IPS-15b (cell line): ENCODE results near the gene AHR.

Source experiments
- H3K27me3 ChIP-seq: one replicate; pipeline ENCODE4 v1.6.1; 2013; ENCODE audit warnings: low read length; ENCODE audit not compliant: control insufficient read depth, insufficient read depth
- H3K36me3 ChIP-seq: one replicate; pipeline ENCODE4 v1.6.1; 2013; ENCODE audit warnings: low read length; ENCODE audit not compliant: control insufficient read depth, insufficient read depth
- H3K4me1 ChIP-seq: one replicate; pipeline ENCODE4 v1.6.1; 2013; ENCODE audit warnings: mild to moderate bottlenecking, low read length; ENCODE audit not compliant: control insufficient read depth, insufficient read depth
- H3K4me3 ChIP-seq: one replicate; pipeline ENCODE4 v1.5.1; 2013; ENCODE audit warnings: low read depth, low read length
- H3K9ac ChIP-seq: one replicate; pipeline ENCODE4 v1.6.1; 2013; ENCODE audit warnings: low read depth, mild to moderate bottlenecking, low read length
- H3K9me3 ChIP-seq: one replicate; pipeline ENCODE4 v1.6.1; 2013; ENCODE audit warnings: mild to moderate bottlenecking, low read length; ENCODE audit not compliant: control insufficient read depth, insufficient read depth

AHR gene

GRCh38 chr7:17293481-17293880 lies 5.0 kb upstream of the AHR start:
- H3K4me3 ChIP-seq, result no peak overlapping the region
- H3K36me3 ChIP-seq, result no peaks in the 10 kb centered on the region
- no peaks in the 10 kb centered on the region for H3K4me1 ChIP-seq
- H3K9me3 ChIP-seq, result no peaks in the 10 kb centered on the region
- H3K9ac ChIP-seq, result no peak overlapping the region
- peaks cover 3% of the 10 kb centered on the region for H3K27me3 ChIP-seq

- Histone ChIP-seq H3K27me3 (peaks cover 11% of the 10 kb centered on the region), H3K9me3 (no peaks in the 10 kb centered on the region), H3K9ac (no peak overlapping the region), H3K36me3 (no peaks in the 10 kb centered on the region), H3K4me3 (no peak overlapping the region), H3K4me1 (peaks cover 4% of the 10 kb centered on the region)
These were observed 1.2 kb upstream of the AHR start for GRCh38 chr7:17297243-17297642.

- Histone ChIP-seq H3K36me3 (no peaks in the 10 kb centered on the region), H3K4me1 (peaks cover 4% of the 10 kb centered on the region)
These were observed 509 bp downstream of the AHR start for GRCh38 chr7:17298840-17299482.

GRCh38 chr7:17299483-17299991 lies 1.1 kb downstream of the AHR start:
- Histone ChIP-seq H3K27me3 (peaks cover 11% of the 10 kb centered on the region), H3K4me3 (peak overlapping the region; percentile 71), H3K4me1 (peaks cover 4% of the 10 kb centered on the region), H3K36me3 (no peaks in the 10 kb centered on the region), H3K9me3 (no peaks in the 10 kb centered on the region), H3K9ac (peak overlapping the region; percentile 38)

More at GRCh38 chr7:17298840-17299482, 509 bp downstream of the AHR start:
- peaks cover 11% of the 10 kb centered on the region for H3K27me3 ChIP-seq
- no peak overlapping the region for H3K9ac ChIP-seq
- peak overlapping the region; percentile 71 for H3K4me3 ChIP-seq
- H3K9me3 ChIP-seq, result no peaks in the 10 kb centered on the region

GRCh38 chr7:17300012-17300411 lies 1.6 kb downstream of the AHR start:
- Histone ChIP-seq H3K27me3 (peaks cover 11% of the 10 kb centered on the region), H3K36me3 (no peaks in the 10 kb centered on the region), H3K4me3 (peak overlapping the region; percentile 71), H3K9me3 (no peaks in the 10 kb centered on the region), H3K9ac (no peak overlapping the region), H3K4me1 (peaks cover 8% of the 10 kb centered on the region)

GRCh38 chr7:17300437-17300836 lies 2.0 kb downstream of the AHR start:
- Histone ChIP-seq H3K36me3 (no peaks in the 10 kb centered on the region), H3K4me3 (no peak overlapping the region), H3K27me3 (peaks cover 11% of the 10 kb centered on the region), H3K9me3 (no peaks in the 10 kb centered on the region), H3K4me1 (peaks cover 8% of the 10 kb centered on the region), H3K9ac (no peak overlapping the region)

GRCh38 chr7:17301471-17302456 lies 3.3 kb downstream of the AHR start:
- Histone ChIP-seq H3K9me3 (no peaks in the 10 kb centered on the region), H3K27me3 (peaks cover 11% of the 10 kb centered on the region), H3K4me3 (no peak overlapping the region), H3K36me3 (no peaks in the 10 kb centered on the region), H3K9ac (no peak overlapping the region), H3K4me1 (peaks cover 12% of the 10 kb centered on the region)

- Histone ChIP-seq H3K4me1 (peaks cover 13% of the 10 kb centered on the region), H3K36me3 (no peaks in the 10 kb centered on the region), H3K9ac (no peak overlapping the region), H3K4me3 (no peak overlapping the region), H3K27me3 (peaks cover 8% of the 10 kb centered on the region), H3K9me3 (no peaks in the 10 kb centered on the region)
These were observed 4.2 kb downstream of the AHR start for GRCh38 chr7:17302575-17303142.

GRCh38 chr7:17304926-17305325 lies 6.5 kb downstream of the AHR start:
- Histone ChIP-seq H3K4me3 (no peak overlapping the region), H3K9me3 (no peaks in the 10 kb centered on the region), H3K4me1 (peaks cover 16% of the 10 kb centered on the region), H3K27me3 (peaks cover 2% of the 10 kb centered on the region), H3K9ac (no peak overlapping the region), H3K36me3 (no peaks in the 10 kb centered on the region)

- no peaks in the 10 kb centered on the region for H3K9me3 ChIP-seq
- H3K36me3 ChIP-seq, result no peaks in the 10 kb centered on the region
- no peak overlapping the region for H3K4me3 ChIP-seq
- peaks cover 16% of the 10 kb centered on the region for H3K4me1 ChIP-seq
- H3K9ac ChIP-seq, result no peak overlapping the region
- H3K27me3 ChIP-seq, result no peaks in the 10 kb centered on the region
These were observed 7.1 kb downstream of the AHR start for GRCh38 chr7:17305387-17306171.

- H3K4me1 ChIP-seq, result peaks cover 16% of the 10 kb centered on the region
These were observed 8.5 kb downstream of the AHR start for GRCh38 chr7:17307000-17307399.

More at GRCh38 chr7:17307000-17307399, 8.5 kb downstream of the AHR start:
- Histone ChIP-seq H3K4me3 (no peak overlapping the region), H3K27me3 (no peaks in the 10 kb centered on the region), H3K36me3 (no peaks in the 10 kb centered on the region), H3K9me3 (no peaks in the 10 kb centered on the region), H3K9ac (no peak overlapping the region)
